GM18858 (cell line): ENCODE measurements around the gene SCGB1C1.

Source experiments
- ATAC-seq: cut with Tn5 transposase; IDR thresholded peaks from one replicate; pipeline ENCODE4 v1.9.1; 2021; ENCODE audit not compliant: unreplicated experiment

The SCGB1C1 gene

GRCh38 chr11:204587-205109 is 11.8 kb downstream of the SCGB1C1 start:
- ATAC-seq, result no peak

- no peak for ATAC-seq
These were observed 12.5 kb downstream of the SCGB1C1 start for GRCh38 chr11:205221-206001.

DNA sequence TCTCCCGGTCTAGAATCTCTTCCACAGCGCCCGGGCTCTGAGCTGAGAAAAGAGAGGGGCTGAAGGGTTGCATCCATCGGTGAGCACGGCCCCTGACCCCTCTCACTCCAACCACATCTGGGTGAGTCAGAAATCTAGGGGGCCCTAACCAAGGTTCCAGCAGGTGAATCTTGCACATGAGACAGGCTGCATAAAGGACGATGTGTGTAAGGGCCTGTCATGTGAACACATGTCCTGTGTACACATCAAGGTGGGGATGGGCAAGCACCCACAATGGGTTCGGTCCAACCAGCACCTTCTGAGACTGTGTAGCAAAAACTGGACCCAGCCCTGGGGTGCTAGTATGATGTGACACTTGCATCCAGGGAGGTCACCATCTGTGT is 13.1 kb downstream of the SCGB1C1 start:
- ATAC-seq, result no peak

DNA sequence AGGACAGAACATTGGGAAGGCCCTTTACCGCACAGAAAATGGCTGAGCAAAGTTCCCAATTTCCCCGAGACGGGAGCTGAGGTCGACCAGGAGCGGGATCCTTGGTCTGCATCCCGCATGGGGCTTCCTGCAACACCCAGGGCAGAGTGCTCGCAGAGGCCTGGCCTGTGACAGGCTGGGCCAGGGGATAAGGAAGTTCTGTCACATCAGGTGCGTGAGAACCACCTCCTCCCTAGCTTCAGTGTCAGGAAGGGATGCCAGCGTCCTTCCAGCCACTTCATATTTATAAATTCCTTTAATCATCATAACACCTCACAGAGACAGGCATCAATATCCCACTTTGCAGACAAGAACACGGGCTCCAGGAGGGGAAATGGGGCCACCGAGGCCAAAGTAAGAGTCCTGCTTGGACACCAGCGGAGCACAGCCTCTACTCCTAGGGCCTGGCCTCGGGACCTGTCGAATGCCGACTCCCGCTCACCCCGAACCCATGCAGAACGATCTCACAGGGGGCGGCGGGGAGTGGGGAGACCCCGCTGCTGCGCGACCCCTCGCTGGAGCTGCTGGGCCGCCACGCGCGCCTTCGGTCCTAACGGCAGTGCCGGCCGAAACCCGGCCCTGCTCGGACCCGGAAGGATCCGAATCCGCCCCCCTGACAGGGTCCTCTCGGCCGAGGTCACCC is 13.8 kb downstream of the SCGB1C1 start:
- peak; percentile 9 for ATAC-seq

DNA sequence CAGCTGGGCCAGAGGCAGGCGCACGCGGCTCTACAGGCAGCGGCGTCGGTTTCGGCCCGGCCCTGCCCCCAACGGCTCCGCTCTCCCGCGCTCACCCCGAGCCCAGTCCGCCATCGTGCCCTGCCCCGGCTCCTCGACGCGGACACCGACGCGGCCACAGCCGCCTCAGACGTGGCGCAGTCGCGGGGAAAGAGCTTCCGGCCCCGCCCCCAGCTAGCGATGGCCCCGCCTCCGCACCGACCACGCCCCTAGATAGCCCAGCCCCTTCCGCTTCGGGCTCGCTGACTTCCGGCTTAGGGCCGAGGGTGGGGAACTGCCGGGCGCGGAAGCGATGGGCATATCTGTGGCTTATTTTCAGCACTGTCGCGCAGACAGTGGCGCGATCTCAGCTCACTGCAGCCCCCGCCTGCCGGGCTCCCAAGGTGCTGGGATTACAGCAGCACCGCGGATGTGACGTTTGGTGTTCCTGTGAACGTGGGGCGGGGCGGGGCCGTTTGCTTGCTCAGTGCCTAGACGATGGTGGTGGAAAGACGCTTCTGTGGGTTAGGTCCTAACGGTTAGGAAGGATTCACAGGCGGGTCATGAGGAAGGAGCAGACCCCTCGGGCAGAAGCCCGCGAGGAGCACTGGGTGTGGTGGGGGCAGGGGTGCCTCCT is 14.5 kb downstream of the SCGB1C1 start, which contains the start of the genes BET1L and RIC8A:
Gene BET1L, minus strand, starts transcription at position 192 of the 655 bp plus-strand sequence. Its CDS starts 78 bp downstream, at position 114.
Gene RIC8A, plus strand, starts transcription at position 501 of the 655 bp plus-strand sequence. CDS start 1,147 bp downstream, outside the sequence.
- ATAC-seq, result peak; percentile 64

GRCh38 chr11:207863-208180 is 14.9 kb downstream of the SCGB1C1 start:
- ATAC-seq, result no peak

- ATAC-seq, result no peak
These were observed 15.5 kb downstream of the SCGB1C1 start for GRCh38 chr11:208181-208916.

DNA sequence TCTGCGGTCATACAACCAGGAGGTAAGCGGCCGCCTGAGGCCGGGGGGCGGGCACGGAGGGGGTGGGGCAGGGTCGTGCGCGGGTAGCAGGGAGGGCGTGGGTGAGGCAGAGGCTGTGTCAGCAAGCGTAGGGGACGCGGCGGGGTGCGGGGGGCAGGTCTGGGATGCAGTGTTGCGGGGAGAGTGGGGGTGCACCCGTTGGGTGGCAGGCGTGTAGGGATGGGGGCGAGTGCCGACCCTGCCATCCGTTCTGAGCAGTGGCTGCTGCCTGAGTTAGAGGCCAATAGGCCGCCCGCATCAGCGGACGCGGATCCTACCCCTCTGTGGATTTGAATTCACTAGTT is 16.0 kb downstream of the SCGB1C1 start:
- ATAC-seq, result no peak

DNA sequence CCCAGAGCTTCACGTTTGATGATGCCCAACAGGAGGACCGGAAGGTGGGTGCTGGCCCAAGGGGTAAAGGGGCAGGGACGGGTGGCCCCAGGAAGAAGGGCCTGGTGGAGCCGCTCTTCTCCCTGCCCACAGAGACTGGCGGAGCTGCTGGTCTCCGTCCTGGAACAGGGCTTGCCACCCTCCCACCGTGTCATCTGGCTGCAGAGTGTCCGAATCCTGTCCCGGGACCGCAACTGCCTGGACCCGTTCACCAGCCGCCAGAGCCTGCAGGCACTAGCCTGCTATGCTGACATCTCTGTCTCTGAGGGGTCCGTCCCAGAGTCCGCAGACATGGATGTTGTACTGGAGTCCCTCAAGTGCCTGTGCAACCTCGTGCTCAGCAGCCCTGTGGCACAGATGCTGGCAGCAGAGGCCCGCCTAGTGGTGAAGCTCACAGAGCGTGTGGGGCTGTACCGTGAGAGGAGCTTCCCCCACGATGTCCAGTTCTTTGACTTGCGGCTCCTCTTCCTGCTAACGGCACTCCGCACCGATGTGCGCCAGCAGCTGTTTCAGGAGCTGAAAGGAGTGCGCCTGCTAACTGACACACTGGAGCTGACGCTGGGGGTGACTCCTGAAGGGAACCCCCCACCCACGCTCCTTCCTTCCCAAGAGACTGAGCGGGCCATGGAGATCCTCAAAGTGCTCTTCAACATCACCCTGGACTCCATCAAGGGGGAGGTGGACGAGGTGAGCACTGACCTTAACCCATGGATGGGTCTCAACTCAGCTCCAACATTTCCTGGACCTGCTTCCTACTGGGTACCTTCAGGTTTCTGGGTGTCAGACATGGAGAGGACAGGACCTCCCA is 16.6 kb downstream of the SCGB1C1 start:
- no peak for ATAC-seq

DNA sequence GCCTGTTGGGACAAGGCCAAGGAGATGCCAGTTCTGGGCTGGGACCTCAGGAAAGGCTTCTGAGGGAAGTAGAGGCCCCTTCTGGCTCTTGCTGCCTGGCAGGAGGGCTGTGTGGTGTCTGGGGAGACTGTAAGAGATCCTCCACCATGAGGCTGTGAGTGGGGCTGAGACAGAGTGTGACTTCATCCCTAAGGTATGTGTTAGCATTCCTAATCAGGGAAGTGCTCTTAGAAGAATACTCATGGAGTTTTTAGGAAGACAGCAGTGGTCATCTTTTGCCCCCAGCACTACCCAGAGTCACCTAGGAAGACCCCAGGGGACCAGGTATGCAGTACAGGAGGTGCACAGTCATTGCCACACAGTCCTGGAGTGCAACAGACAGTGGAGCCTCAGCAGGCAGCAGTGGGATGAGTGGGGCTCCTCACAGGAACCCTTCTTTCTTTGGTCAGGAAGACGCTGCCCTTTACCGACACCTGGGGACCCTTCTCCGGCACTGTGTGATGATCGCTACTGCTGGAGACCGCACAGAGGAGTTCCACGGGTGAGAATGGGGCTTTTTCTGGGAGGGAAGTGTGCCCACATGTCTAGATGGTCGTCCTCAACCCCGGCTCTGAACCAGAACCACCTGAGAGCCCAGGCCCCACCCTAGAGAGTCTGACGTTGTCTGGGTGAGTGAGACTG is 17.4 kb downstream of the SCGB1C1 start:
- no peak for ATAC-seq

DNA sequence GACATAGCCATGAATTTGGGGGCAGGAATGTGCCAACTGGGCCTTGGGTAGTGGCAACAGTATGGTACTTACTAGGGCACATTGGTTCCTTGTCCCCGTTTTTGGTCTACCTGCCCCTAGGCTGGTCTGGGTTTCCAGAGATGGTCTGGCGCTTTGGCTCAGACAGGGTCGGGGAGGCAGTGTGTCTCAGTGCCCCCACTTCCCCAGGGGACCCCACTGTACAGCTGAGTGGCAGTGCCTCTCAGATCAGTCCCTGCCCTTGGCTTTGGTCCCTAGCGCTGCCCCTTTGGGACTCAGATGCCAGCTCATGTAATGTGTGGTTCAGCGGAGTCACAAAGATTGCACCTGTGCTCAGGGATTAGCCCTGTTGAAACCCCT is 17.9 kb downstream of the SCGB1C1 start:
- no peak for ATAC-seq

DNA sequence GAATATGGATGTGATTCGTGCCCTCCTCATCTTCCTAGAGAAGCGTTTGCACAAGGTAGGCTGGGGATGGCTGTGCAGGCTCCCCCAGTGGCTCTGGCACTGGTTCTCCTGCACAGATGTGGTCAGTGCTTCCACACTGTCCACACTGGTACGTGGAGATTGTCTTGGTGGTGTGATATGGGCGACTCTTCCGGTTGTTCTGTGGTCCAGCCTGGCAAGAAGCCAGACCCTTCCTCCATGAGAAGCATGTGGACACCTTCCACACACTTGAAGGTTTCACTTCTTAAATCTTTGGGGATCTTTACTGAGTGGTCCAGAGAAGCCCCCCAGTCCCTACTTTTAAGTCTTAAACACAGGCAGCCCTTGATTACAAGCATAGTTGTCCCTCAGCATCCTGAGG is 18.4 kb downstream of the SCGB1C1 start:
- ATAC-seq, result no peak

DNA sequence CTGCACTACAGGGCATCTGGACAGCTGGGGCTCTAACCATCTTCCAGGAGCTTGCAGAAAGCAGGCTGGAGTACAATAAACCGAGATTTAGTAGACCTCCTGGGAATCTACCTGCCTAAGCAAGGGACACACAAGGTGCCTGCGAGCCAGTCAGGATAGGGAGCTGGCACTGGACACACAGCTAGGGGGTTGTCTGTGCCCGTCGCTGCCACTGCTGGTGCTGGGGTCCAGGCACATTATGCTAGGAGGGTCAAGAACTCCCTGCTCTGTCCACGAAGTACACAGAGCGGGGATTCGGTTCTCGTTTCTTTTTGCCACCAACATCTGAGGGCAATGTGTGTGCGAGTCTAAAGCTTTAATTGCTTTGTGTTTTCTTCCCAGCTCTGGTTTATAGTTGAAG is 18.9 kb downstream of the SCGB1C1 start:
- ATAC-seq, result no peak

GRCh38 chr11:212150-213100 is 19.5 kb downstream of the SCGB1C1 start:
- no peak for ATAC-seq

DNA sequence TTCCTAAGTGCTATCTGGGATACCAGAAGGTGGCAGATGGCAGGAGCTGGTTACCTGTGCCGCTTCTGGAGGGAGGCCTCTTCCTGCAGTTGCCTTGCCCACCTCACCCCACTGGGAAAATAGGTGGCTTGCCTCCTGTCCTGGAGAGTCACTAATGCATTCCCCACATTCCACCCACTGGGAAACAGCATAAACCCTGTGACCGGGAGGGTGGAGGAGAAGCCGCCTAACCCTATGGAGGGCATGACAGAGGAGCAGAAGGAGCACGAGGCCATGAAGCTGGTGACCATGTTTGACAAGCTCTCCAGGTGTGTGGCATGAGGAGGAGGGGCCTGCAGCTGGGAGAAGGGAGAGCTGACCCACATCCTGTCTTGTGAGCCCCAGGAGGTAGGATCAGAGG is 20.2 kb downstream of the SCGB1C1 start:
- ATAC-seq, result no peak

- ATAC-seq, result no peak
These were observed 21.2 kb downstream of the SCGB1C1 start for GRCh38 chr11:214083-214482.

DNA sequence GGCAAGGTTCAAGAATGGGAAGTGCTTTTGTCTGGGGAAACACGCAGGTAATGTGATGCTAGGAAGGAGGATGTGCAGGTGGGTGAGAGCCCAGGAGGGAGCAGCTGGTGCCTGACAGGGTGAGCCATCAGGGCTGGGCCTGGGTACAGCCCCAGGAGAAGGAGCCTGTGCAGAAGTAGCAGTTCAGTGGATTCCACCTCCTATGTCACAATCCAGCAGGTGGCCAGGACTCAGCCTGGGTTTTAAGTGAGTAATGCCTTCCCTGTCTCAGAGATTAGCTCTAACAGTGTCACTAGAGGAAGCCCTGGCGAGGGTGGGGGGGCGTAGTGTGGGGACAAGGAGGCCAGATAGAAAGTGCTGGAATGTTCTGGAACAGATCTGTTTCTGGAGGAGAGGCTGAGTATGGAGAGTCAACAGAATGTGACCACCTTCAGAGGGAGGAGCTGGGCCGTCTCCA is 22.7 kb downstream of the SCGB1C1 start:
- ATAC-seq, result no peak
